GM21528 (cell line): ENCODE data around the gene SUSD6.
"Not testable (repeated sequence)": the region's sequence is repeated elsewhere in the genome, so short reads cannot be mapped to it uniquely, and the experiment has no call there.

Experiments
- ATAC-seq: cut with Tn5 transposase; IDR thresholded peaks from one replicate; pipeline ENCODE4 v1.9.1; 2021; ENCODE audit warnings: mild to moderate bottlenecking, moderate library complexity; ENCODE audit not compliant: unreplicated experiment, low FRiP score

SUSD6 gene

GRCh38 chr14:69619012-69619411 is 7.6 kb downstream of the SUSD6 start:
- no peak for ATAC-seq

DNA sequence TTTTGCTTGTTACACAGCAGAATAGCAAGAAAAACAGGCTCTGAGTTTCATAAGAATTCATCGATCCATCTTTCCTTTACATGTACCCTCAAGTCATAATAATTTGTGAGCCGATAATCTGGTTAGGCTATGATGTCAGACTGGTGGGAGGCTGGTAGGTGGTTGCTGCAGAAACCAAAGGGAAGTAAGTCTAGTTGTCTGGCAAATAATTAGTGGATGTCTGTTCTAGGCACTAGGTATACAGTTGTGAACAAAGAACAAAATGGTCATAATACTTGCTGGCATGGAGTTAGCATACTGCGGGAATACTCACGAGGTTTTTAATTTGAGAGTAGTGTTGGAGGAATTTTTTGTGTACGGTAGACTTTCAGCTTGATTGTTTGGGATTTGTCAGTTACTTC is 8.8 kb downstream of the SUSD6 start:
- no peak for ATAC-seq

DNA sequence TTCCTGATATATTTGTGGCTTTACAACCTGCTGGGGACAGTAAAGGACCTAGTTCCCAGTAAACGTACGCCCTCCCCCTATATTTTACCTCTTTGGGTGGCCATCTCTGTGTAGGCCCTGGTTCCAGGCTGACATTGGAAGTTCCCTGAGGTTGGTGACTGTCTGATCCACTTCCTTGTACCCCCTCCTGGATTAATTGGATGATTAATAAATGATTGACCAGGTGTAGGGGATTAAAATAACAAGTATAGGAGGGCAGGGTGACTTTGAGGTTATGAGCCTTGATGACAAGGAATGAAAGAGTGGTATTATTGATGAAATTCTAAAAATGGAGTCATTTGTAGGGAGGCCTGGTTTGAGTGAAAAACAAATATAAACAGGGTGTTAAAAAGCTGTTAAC is 9.6 kb downstream of the SUSD6 start:
- no peak for ATAC-seq

DNA sequence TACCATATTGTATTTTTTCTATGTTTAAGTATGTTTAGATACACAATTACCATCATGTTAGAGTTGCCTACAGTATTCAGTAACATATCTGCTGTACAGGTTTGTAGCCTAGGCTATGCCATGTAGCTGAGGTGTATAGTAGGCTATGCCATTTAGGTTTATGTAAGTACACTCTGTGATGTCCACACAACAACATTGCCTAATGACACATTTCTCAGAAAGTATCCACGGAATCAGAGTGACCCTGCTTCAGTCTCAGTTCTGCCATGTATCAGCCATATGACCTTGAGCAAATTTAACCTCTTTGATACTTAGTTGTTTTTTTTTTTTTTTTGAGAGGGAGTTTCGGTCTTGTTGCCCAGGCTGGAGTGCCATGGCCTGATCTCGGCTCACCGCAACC is 12.7 kb downstream of the SUSD6 start:
- no peak for ATAC-seq

DNA sequence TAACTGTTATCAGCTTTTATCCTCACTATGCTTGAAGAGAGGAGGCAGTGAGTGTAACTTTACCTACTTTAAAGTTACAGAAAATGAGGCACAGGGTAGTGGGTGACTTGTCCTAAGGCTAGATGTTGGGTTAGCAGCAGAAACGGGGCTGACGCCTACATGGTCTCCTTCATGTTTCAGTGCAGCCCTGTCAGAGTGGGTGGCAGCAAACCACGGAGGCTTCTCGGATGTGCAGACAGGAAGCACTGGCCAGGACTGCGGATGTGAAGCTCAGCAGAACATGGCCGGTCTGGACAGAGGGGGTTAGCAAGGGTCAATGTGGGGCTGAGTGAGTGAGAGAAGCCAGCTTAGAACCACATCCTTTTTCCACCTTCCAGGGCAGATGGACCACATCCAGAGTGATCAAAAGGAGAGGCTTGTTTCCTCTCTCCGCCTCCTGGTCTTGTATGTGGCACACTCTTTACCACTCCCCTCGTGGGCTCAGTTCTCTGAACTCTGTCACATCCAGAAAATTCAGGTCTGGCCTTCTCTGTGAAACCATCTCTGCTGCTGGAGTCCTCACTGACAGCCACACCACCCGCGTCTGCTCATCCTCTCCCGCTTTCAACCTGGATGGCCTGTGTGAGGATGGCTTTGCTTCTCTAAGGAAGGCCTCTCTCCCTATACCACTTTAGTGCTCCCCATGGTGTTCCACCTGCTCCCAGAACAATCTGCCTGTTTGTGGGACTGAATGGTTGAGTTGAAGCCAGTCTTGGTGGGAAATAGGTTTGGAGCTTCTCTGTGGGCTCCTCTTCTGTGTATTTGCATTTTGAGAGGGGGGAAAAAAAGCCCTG is 14.1 kb downstream of the SUSD6 start:
- ATAC-seq: peak; percentile 76

- ATAC-seq: no peak
These were observed 14.7 kb downstream of the SUSD6 start for GRCh38 chr14:69626132-69626500.

DNA sequence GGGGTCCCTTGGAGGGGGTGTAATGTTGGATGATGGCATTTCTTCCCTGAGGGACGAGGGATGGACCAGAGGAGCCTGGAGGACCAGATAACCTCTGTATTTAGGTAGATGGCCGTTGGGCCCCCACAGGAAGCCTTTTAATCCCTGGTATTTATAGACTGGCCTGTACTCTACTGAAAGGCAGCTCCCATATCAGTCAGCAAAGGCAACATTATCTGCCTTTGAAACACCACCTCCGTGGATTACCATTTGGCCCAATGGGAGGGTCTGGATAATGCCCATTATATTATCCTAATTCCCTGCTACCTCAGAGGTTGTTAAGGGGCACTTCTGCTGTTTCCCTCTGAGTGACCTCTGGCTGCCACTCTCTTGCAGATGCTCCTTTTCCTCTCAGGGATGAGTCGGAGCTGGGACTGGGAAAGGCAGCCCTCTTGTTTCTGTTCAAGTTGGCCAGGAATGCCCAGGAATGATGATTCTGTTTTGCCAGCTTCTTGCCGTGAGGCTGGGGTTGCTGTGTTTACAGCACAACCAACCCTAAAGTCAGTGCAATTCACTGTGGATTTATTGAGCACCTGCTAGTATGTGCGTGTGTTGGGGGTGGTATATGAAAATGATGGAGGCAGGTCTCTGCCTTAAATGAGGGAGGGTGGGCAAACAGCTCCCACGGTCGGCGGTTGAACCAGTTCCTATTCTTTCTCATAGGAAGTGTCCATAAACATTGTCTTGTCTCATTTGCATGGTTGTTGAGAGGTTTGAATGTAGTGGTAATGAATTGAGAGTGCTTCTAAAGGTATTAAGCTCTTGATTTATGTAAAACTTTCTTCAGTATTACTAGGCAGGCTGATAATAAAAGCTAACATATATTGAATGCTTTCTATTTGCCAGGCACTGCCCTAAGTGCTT is 18.1 kb downstream of the SUSD6 start:
- no peak for ATAC-seq

- no peak for ATAC-seq
These were observed 19.0 kb downstream of the SUSD6 start for GRCh38 chr14:69630360-69630759.

- no peak for ATAC-seq
These were observed 20.1 kb downstream of the SUSD6 start for GRCh38 chr14:69631509-69631908.

DNA sequence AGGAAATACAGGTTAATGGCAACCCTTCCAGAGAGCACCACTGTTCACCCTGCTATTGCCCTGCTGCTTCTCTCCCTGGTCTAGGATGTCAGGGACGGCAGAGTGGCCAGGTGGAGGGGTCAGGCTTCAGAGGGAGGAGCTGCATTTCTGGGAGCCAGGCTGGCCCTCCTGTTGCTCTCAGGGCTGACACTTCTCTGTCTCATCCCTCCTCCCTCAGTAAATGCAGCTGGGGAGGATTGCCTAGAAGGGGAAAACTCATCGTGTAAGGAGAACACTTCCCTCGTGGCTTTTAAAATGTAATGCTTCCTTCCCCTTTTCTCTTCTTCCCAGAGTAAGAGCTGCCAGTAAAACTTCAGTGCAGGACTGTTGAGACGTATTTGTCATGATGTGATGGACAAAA is 20.8 kb downstream of the SUSD6 start:
- no peak for ATAC-seq

DNA sequence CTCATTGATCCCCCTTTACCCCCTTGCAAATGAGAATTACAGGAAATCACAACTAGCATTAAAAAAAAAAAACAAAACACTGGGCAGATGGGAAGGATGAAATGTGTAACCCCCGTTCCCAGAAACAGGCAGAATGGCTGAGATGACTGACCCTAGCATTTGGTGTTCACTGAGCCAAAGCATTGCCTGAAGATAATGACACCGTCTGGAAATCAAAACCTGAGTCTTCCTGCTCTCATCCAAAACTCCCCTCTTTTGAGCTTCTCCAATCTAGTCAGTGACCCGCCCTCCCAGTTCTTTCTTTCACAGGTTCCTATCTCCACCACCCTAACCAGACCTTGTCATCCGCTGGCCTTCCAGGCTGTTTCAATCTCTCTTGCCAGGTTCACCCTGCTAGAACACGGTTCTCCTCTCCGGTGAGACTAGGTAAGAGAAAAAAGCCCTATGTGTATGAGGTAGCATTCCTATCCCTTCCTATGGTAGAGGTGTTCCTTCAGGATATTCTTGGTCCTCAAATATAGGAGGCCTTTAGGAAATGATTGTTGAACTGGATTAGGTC is 21.3 kb downstream of the SUSD6 start:
- ATAC-seq: no peak

GRCh38 chr14:69633238-69633637 is 21.8 kb downstream of the SUSD6 start:
- ATAC-seq: no peak

DNA sequence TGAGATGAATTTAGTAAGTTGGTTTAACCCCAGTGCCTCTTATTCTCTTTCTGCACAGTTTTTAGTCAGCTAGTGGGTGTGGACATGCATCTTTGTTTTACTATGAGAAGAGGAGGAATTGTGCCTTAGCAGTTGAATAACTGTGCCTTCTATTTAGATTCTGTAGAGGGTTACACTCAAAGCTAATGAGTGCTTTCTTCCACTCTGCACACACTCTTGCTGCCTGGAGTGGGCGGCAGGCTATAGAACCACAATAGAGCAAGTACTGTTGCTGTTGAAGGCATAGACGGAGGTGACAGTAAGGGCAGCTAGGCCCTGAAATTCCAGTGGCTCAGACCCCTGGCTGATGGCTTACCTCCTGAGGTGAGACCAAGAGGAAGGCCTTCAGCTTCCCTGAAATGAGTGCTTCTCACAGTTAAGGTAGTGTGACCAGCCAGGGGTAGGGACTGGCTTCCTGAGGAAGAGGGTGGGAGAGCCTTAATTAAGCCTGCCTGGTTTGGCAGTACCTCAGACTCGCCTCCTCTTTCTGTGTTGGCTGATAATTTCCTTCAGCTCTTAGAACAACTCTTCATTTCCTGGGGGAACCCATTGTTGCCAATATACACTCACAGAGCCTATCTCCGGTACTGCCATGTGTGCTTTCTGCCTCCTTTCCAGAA is 24.7 kb downstream of the SUSD6 start:
- ATAC-seq: no peak

DNA sequence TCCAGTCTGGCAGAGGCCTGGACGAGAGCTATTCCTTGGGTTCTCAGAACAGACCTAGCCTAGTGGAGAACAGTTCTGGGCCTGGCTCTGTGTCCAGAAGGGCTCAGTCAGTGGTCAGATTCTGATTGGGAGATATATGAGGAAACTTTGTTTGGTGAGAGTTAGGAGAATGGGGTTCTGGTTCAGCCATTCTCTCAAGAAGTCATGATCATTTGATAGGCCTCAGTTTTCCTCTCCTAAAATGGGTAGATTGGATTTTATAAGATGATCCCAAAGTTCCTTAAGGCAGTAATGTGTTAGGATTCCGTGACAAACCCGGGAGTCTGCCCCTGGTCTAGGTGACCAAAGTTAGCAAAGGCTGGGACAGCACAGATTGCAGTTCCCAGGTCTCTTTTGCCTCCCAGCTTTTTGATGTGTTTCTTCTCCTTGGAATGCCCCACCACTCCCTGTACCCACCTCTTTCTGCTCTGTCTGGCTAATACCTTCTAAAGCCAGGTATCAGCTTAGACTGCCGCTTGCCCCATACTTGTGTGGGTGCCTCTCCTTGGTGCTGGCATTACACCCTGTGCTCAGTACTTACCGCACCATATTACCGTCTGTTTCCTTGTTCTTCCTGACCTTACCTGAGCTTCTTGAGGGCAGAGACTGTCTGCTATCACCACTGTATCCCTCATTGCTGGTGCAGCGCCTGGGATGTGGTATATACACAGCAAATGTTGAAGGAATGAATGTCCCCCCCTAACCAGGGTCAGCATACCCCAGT is 25.5 kb downstream of the SUSD6 start:
- no peak for ATAC-seq

DNA sequence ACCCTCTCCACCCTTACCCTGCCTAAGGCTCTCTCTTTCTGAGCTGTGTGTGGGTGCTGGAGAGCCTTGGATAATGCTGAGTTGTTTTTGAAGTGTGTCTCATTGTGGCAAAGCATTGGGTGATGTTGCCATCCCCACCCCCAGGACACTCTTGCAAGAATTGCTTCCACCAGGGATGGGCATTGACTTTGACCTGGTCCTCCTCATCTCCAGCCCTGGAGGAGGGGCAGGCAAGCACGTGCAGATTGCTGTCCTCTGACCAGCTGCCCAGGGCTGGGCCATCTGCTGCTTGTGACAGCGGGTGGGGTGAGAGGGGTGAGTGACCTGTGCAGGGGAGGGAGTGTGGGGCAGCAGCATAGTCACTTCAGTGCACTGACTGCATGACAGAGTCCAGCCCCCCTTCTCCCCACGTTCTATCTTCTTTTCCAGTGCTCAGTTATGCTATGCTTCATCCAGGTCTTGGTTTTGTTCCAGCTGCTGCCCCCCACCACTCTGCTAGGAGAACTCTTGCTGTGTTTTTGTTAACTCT is 26.2 kb downstream of the SUSD6 start:
- no peak for ATAC-seq

DNA sequence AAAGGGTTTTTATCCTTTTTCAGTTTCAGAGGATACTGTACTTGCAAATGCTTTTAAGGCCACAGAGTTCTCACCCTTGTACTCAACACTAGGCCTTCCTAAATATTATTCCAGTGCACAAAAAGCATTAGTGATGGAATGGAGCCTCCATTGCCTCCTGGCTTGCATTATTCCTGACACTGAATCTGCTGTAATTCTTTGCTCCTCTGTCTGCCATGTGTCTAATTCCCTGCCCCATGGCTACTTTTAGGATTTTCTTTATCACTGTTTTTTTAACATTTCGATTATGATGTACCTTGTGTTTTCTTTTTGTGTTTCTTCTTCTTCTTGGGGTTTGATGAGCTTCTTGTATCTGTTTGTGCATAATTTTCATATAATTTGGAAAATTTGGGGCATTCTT is 29.5 kb downstream of the SUSD6 start:
- no peak for ATAC-seq

DNA sequence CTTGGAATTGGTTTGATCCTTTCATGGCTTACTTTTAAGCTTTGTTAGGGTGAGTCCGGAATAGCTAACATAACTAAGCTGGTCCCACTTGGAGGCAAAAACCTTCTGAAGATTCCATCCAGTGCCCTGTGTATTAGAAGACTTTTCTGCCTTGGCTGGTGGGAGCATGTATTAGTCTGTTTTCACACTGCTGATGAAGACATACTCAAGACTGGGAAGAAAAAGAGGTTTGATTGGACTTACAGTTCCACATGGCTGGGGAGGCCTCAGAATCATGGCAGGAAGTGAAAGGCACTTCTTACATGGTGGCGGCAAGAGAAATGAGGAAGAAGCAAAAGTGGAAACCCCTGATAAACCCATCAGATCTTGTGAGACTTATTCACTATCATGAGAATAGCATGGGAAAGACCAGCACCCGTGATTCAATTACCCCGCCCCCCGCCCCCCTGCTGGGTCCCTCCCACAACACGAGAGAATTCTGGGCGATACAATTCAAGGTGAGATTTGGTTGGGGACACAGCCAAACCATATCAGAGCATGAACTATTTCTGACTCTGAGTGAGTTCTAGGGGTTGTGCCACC is 30.9 kb downstream of the SUSD6 start:
- ATAC-seq: not testable (repeated sequence)

DNA sequence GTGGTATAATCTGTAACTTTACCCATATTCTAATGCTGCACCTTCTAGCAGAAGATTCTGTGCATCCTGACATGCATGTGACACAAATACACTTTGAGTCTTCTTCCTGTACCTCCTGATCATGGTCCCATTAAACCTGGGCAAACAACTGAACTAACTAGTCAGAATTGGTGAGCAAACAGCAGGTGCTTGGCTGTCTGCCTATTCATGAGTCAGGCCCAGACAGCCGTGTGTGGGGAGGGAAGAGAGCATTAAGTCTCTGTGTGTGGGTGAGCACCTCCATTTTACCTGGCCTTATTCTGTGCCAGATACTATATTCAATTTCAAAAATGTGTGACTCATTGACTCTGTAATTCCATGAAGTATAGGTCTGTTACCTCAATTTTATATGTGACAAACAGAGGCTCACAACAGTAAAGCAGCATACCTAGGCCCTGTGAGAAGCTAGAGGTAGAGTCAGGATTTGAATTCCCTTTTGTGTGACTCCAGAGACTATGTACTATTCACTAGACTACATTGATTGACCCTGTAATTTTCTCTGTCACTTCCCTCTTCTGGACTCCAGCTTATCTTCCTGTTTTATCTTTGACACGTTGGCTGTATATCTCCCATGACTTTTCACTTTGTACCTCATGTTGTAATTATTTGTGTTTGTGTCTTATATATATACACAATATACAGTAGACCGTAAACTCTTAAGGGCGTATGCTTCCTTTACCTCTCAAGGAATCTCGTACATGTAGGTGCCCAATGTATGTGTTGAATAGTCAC is 32.2 kb downstream of the SUSD6 start:
- no peak for ATAC-seq

DNA sequence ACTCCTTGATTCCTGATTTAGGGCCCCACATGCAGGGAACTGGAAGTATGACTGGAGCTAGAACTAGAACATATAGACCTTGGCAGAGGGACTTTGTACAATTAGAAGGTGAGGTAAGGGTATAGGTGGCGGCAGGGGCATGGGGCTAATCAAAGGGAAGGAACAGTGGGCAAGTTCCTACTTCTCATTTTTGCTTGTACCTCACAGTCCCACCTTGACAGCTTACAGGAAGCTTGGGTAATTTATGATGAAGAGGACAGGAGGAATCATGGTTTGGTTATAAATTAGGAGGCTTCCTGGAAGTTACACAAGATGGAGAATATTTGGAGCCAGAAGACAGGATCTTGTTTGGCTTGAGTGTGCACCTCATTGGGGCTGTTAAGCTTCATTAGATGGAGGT is 33.4 kb downstream of the SUSD6 start:
- ATAC-seq: no peak
